CD14-positive monocyte (primary cell): ENCODE results near the gene RGS7. TPM values are rescaled to one million over a fixed set of nuclear protein-coding genes. Genes with fewer than 3 reads are reported as not detected.
"Not testable (repeated sequence)": the region's sequence is repeated elsewhere in the genome, so short reads cannot be mapped to it uniquely, and the experiment has no call there.

Experiments
- DNase-seq, 3 donors: peaks; one replicate each; pipeline ENCODE4 v3.0.0-alpha.2; 2011 to 2022
- H2AFZ ChIP-seq: 2 replicates; pipeline ENCODE4 v1.6.0; 2012; ENCODE audit warnings: mild to moderate bottlenecking, low read depth, low read length, inconsistent platforms; ENCODE audit not compliant: insufficient read depth, poor library complexity, severe bottlenecking
- H3K27ac ChIP-seq, 2 donors: 1 replicate in 1 of 2; 2 replicates in 1 of 2; pipeline ENCODE4 v1.5.1; 2012 to 2013; ENCODE audit warnings: low read length in 2 of 2, control low read depth in 1 of 2, inconsistent platforms in 1 of 2, low read depth in 1 of 2, mild to moderate bottlenecking in 1 of 2
- H3K27me3 ChIP-seq, 2 donors: one replicate each; pipeline versions ENCODE4 v1.6.0 to v1.6.1; 2011 to 2013; ENCODE audit warnings: low read length in 2 of 2; ENCODE audit not compliant: control insufficient read depth in 2 of 2, insufficient read depth in 2 of 2
- H3K36me3 ChIP-seq, 2 donors: replicated peaks in 1 of 2; 1 replicate in 1 of 2; 2 replicates in 1 of 2; pipeline versions ENCODE4 v1.5.1 to v1.6.1; 2012 to 2013; ENCODE audit warnings: low read length in 2 of 2, control low read depth in 1 of 2, inconsistent platforms in 1 of 2, mild to moderate bottlenecking in 1 of 2; ENCODE audit not compliant: insufficient read depth in 2 of 2, control insufficient read depth in 1 of 2
- H3K4me1 ChIP-seq, 2 donors: 1 replicate in 1 of 2; 2 replicates in 1 of 2; pipeline versions ENCODE4 v1.5.1 to v1.6.1; 2012 to 2013; ENCODE audit warnings: low read length in 2 of 2, control low read depth in 1 of 2, inconsistent platforms in 1 of 2, mild to moderate bottlenecking in 1 of 2, moderate library complexity in 1 of 2; ENCODE audit not compliant: insufficient read depth in 2 of 2, control insufficient read depth in 1 of 2
- H3K4me2 ChIP-seq: replicated peaks from 2 replicates; pipeline ENCODE3; 2012; ENCODE audit warnings: low read length, moderate library complexity, mild to moderate bottlenecking; ENCODE audit not compliant: poor library complexity, severe bottlenecking; ENCODE audit errors: extremely low read depth
- H3K4me3 ChIP-seq, 3 experiments: fragments of 200-600 bp in 1 of 3; sonication (generic) in 1 of 3; replicated peaks in 1 of 3; 1 replicate in 2 of 3; 2 replicates in 1 of 3; pipeline ENCODE4 v1.5.1; 2011 to 2013; ENCODE audit warnings: low read length in 3 of 3, mild to moderate bottlenecking in 3 of 3, control low read depth in 2 of 3, low read depth in 2 of 3, inconsistent platforms in 1 of 3, moderate library complexity in 1 of 3
- H3K79me2 ChIP-seq: 2 replicates; pipeline ENCODE4 v1.6.0; 2012; ENCODE audit warnings: mild to moderate bottlenecking, control low read depth, inconsistent platforms, low read length, moderate library complexity; ENCODE audit not compliant: insufficient read depth
- H3K9ac ChIP-seq: 2 replicates; pipeline ENCODE4 v1.6.0; 2017; ENCODE audit warnings: low read length, mild to moderate bottlenecking; ENCODE audit not compliant: insufficient read depth, poor library complexity, severe bottlenecking
- H3K9me3 ChIP-seq, 2 donors: replicated peaks in 1 of 2; 1 replicate in 1 of 2; 2 replicates in 1 of 2; pipeline versions ENCODE4 v1.5.1 to v1.6.1; 2012 to 2013; ENCODE audit warnings: low read length in 2 of 2, control low read depth in 1 of 2; ENCODE audit not compliant: control insufficient read depth in 1 of 2, insufficient read depth in 1 of 2
- H4K20me1 ChIP-seq: 2 replicates; pipeline ENCODE4 v1.6.0; 2012; ENCODE audit warnings: mild to moderate bottlenecking, low read length, control low read depth, moderate library complexity; ENCODE audit not compliant: insufficient read depth
- H3K27ac Mint-ChIP-seq, 7 donors: one replicate each; pipeline ENCODE4 v1.8.0; 2020; ENCODE audit warnings: mild to moderate bottlenecking in 7 of 7, mixed read lengths in 7 of 7, moderate library complexity in 6 of 7, inconsistent platforms in 2 of 7
- H3K27me3 Mint-ChIP-seq, 3 donors: one replicate each; pipeline ENCODE4 v1.8.0; 2021 to 2022; ENCODE audit warnings: low read depth in 3 of 3, mild to moderate bottlenecking in 3 of 3, mixed read lengths in 3 of 3, moderate library complexity in 3 of 3, inconsistent platforms in 1 of 3
- H3K36me3 Mint-ChIP-seq, 2 donors: one replicate each; pipeline ENCODE4 v1.8.0; 2020; ENCODE audit warnings: mixed read lengths in 2 of 2, inconsistent platforms in 1 of 2, mild to moderate bottlenecking in 1 of 2
- H3K4me1 Mint-ChIP-seq: one replicate; pipeline ENCODE4 v1.8.0; 2020; ENCODE audit warnings: mild to moderate bottlenecking, mixed read lengths
- H3K4me3 Mint-ChIP-seq, 2 donors: one replicate each; pipeline ENCODE4 v1.8.0; 2020; ENCODE audit warnings: mild to moderate bottlenecking in 2 of 2, mixed read lengths in 2 of 2, moderate library complexity in 1 of 2
- H3K9me3 Mint-ChIP-seq, 7 donors: one replicate each; pipeline ENCODE4 v1.8.0; 2020 to 2022; ENCODE audit warnings: mixed read lengths in 7 of 7, mild to moderate bottlenecking in 6 of 7, moderate library complexity in 6 of 7, inconsistent platforms in 2 of 7
- CTCF ChIP-seq: fragments of 200-600 bp; IDR thresholded peaks from one replicate; pipeline ENCODE4 v1.8.0; 2022; ENCODE audit warnings: antibody characterized with exemption, mild to moderate bottlenecking
- WGBS: methylation state at CpG from one replicate; pipeline ENCODE4 v1.1.5; 2013; ENCODE audit warnings: missing lambda C conversion rate; ENCODE audit not compliant: insufficient coverage; 5-methylcytosine and 5-hydroxymethylcytosine counted together
- intact Hi-C, 2 donors: fragments of 100-400 bp; cut with micrococcal nuclease; formaldehyde crosslinking; loops; one replicate each; pipeline versions ENCODE4 v1.15.0 to v1.15.1; 2023
- polyA plus RNA-seq, 3 donors: library from polyadenylated mRNA; depleted of rRNA in 1 of 3; unstranded in 2 of 3; stranded (reverse) in 1 of 3; fragments of 300-500 nt in 2 of 3; fragments of >200 nt in 1 of 3; fragmentation: Illumina TruSeq in 2 of 3; gene quantifications; 1 replicate in 2 of 3; 2 replicates in 1 of 3; pipeline ENCODE4 v1.2.3, GENCODE V29; 2012 to 2021

The RGS7 gene
- polyA plus RNA-seq, 3 donors: not detected

- H4K20me1 ChIP-seq: no peaks in the 10 kb centered on the region
- Mint-ChIP-seq H3K27me3 (no peaks in the 10 kb centered on the region), H3K36me3 (no peaks in the 10 kb centered on the region), H3K27ac (peak overlapping the region in 1 of 7 donors; percentile 50), H3K4me1 (no peaks in the 10 kb centered on the region), H3K9me3 (peaks cover 0 to 13% (median 5%) of the 10 kb centered on the region in 7 donors), H3K4me3 (no peak overlapping the region)
- H2AFZ ChIP-seq: no peak overlapping the region
- TF ChIP-seq CTCF: no peak
- no peaks in the 10 kb centered on the region for H3K79me2 ChIP-seq
- H3K9me3 ChIP-seq: peaks cover 0 to 3% of the 10 kb centered on the region in 2 donors
- DNase-seq: no peak
- no peak overlapping the region for H3K27ac ChIP-seq
- H3K4me3 ChIP-seq: no peak overlapping the region
- H3K27me3 ChIP-seq: no peaks in the 10 kb centered on the region
- H3K9ac ChIP-seq: no peak overlapping the region
- WGBS: 100% methylated on average over 1 of the region's 3 CpGs
- no peak overlapping the region for H3K4me2 ChIP-seq
- no peaks in the 10 kb centered on the region for H3K36me3 ChIP-seq
- no peaks in the 10 kb centered on the region for H3K4me1 ChIP-seq
- intact Hi-C loops: no loop called here
Measured at GRCh38 chr1:240973875-240974274, 383.1 kb downstream of the RGS7 start.

GRCh38 chr1:240972059-240972458 is 384.9 kb downstream of the RGS7 start:
- WGBS: 80% methylated on average over 1 of the region's 4 CpGs
- H3K36me3 Mint-ChIP-seq, DNase-seq, H3K9ac ChIP-seq, H3K36me3 ChIP-seq, H3K4me3 ChIP-seq, H3K9me3 ChIP-seq, H3K9me3 Mint-ChIP-seq, intact Hi-C loops, H3K4me1 Mint-ChIP-seq, H3K27ac Mint-ChIP-seq, H2AFZ ChIP-seq, H3K4me2 ChIP-seq, H3K4me1 ChIP-seq, H3K4me3 Mint-ChIP-seq, H3K79me2 ChIP-seq, H3K27ac ChIP-seq, H3K27me3 Mint-ChIP-seq, H4K20me1 ChIP-seq, H3K27me3 ChIP-seq: not testable (repeated sequence)
